22Rv1 (cell line): ENCODE data around the gene FKRP.
A peak's percentile ranks its signal among the peaks of the same experiment; 100 is the strongest.

Source experiments
- H3K27ac ChIP-seq: fragments of 450-650 bp; 2 replicates; pipeline ENCODE4 v1.5.1; 2017
- ZFX ChIP-seq: fragments of 450-650 bp; IDR thresholded peaks from 2 replicates; pipeline ENCODE4 v1.6.1; 2017; ENCODE audit warnings: antibody characterized with exemption, borderline replicate concordance
- TF ChIP-seq, protein P1 (sequence below): fragments of 450-650 bp; IDR thresholded peaks from 2 replicates; pipeline ENCODE4 v1.5.1; 2017; ENCODE audit warnings: mild to moderate bottlenecking

Gene FKRP

DNA sequence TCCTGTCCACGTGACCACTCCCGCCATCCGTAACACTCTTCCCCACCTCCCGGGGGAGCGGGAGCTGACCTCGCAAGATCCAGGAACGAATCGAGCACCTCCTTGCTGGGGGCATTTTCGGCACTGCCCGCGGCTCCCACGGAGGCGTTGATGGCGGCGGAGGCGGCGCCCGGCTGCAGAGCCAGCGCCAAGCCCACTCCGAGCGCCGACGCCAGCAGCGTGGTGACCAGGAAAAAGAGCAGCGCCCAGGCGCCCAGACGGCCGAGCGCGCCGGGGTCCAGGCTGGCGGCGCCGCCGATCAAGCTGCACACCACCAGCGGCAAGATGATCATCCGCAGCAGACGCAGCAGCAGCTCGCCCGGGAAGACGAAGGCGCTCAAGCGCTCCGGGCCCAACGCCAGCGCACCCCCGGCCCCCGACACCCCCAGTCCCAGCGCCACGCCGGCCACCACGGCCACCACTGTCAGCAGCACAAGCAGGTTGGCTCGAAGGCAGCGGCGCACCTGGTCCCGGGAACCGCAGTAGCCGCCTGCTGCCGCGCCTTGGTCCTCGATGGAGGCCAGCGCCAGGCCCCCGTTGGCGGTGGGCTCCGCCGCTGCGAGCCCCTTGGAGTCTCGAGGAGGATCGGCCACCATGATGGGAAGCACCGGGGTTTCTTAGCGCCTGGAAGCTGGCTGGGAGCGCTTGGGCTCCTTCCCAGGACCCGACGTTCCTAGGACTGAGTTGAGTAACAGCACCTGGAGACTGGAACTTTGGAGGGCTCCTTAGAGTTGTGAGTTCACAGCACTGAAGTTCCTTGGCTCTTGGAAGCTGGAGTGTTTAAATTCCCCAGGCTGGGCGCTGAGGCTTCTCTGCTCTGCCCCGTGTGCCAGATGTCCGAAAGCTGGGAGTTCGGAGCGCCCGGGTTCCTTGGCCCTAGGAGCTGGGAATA is 41.7 kb downstream of the FKRP start:
- TF ChIP-seq, protein P1, sequence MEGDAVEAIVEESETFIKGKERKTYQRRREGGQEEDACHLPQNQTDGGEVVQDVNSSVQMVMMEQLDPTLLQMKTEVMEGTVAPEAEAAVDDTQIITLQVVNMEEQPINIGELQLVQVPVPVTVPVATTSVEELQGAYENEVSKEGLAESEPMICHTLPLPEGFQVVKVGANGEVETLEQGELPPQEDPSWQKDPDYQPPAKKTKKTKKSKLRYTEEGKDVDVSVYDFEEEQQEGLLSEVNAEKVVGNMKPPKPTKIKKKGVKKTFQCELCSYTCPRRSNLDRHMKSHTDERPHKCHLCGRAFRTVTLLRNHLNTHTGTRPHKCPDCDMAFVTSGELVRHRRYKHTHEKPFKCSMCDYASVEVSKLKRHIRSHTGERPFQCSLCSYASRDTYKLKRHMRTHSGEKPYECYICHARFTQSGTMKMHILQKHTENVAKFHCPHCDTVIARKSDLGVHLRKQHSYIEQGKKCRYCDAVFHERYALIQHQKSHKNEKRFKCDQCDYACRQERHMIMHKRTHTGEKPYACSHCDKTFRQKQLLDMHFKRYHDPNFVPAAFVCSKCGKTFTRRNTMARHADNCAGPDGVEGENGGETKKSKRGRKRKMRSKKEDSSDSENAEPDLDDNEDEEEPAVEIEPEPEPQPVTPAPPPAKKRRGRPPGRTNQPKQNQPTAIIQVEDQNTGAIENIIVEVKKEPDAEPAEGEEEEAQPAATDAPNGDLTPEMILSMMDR = no peak
- peak overlapping the region; percentile 93 for H3K27ac ChIP-seq

DNA sequence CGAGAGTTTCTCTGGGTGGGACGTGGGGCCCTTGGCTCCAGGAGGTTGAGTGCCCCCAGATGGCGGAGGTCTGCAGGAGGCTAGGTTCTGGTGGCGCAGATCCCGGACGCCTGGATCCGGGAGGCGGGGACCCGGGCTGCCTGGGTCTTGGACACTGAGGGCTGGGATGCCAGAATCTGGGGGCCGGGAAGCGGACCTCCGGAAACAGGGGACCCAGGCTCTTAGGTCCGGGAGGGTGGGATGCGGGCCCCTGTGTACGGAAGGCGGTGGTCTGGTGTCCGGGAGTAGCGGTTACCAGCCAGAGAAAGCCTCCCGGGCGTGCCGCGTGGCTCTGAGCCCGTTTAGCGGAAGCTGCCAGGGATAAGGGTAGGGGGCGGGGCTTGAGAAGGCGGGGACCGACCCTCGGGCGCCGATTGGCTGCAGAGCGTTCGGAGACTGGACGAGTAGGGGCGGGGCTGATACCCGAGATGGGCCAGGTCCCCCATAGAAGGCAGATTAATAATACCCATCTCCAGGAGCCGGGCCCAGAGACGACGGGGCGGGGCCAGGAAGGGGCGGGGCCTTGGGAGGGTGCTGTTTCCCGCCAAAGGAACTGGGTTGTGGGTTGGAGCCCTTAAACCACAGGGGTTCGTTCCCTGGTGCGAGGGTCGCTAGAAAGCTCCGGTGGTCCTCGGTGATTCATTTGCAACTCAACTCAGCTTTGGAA is 42.6 kb downstream of the FKRP start, which contains the start of gene SLC1A5:
Gene SLC1A5 (minus strand): TSS at position 333 of the 706 bp plus-strand sequence. CDS start 629 bp downstream, outside the sequence.
- H3K27ac ChIP-seq = peak within 1 kb of the TSS; percentile 93
- TF ChIP-seq, protein P1 = no peak
- no peak for TF ChIP-seq ZFX

DNA sequence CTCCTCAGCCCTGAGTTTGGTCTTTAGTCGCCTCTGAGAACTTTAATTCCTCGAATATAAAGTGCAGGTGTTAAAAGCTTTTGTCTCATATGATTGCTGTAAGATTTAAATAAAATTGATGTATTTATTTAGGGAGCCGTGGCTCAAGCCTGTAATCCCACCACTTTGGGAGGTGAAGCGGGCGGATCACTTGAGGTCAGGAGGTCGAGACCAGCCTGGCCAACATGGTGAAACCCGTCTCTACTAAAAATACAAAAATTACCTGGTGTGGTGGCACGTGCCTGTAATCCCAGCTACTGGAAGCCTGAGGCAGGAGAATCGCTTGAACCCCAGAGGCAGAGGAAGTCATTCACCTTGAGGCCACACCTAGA is 43.1 kb downstream of the FKRP start:
- peak overlapping the region; percentile 93; the same call in 1 of the 2 replicates for H3K27ac ChIP-seq
- no peak for TF ChIP-seq ZFX
- TF ChIP-seq, protein P1 = no peak

DNA sequence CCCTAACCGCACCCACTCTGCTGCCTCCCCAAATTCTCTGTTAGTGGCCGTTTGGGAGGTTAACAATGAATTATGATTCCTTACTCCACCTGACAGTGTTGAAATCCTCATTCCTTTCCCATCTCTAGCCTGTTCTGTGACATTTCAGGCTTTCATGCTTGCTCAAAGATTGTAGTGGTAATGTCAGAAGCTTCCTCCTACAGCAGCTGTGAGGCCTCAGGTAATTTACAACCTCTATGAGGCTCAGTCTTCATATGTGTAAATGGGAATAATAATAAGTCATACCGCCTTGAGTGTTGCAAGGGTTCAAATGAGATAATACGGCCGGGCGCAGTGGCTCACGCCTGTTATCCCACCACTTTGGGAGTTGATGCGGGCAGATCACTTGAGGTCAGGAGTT is 43.5 kb downstream of the FKRP start:
- no peak for TF ChIP-seq ZFX
- TF ChIP-seq, protein P1 = no peak
- no peak overlapping the region for H3K27ac ChIP-seq

DNA sequence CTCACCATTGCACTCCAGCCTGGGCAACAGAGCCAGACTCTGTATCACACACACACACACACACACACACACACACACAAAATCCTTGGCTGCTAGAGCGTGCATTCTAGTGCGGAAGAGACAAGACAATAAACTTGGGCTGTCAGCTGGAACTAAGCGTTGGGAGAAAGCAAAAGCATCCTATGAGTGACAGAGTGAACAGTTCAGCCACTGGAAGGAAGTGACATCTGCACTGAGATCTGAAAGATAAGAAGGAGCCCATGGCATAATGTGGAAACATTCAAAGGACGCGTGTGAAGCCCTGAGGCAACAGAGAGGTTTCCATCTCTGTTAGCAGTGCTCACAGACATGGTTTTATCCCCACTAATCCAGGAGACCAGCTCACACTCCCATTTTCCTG is 46.1 kb downstream of the FKRP start:
- no peak overlapping the region for H3K27ac ChIP-seq
- TF ChIP-seq, protein P1 = no peak
- TF ChIP-seq ZFX = no peak

DNA sequence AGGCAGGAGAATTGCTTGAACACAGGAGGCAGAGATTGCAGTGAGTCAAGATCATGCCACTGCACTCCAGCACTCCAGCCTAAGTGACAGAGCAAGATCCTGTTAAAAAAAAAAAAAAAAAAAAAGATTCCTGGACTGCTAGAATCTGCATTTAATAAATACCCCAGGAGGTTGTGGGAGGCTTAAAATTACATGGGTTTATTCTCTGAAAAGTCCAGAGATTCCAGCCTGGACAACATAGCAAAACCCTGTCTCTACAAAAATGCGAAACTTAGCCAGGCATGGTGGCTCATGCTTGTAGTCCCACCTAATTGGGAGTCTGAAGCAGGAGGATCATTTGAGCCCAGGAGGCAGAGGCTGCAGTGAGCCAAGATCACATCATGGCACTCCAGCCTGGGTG is 52.0 kb downstream of the FKRP start:
- no peak for TF ChIP-seq ZFX
- TF ChIP-seq, protein P1 = no peak
- no peak overlapping the region for H3K27ac ChIP-seq

DNA sequence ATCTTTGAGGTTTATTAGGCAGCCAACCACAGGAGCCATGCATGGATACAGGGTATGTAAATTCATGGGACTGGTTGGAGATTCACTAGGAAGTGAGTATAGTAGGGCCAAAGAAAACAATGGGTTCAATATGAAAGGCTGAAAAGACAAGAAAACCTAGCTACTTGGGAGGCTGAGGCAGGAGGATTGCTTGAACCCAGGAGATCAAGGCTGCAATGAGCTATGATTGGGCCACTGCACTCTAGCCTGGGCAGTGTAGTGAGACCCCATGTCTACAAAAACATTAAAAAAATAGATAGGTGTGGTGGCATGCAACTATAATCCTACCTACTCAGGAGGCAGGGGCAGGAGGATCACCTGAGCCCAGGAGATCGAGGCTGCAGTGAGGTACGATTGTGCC is 52.9 kb downstream of the FKRP start:
- H3K27ac ChIP-seq = no peak overlapping the region
- no peak for TF ChIP-seq ZFX
- TF ChIP-seq, protein P1 = no peak
